HG02642 (cell line): ENCODE measurements around the gene APOB.

Experiments used
- ATAC-seq: cut with Tn5 transposase; IDR thresholded peaks from one replicate; pipeline ENCODE4 v1.9.1; 2021; ENCODE audit warnings: mild to moderate bottlenecking; ENCODE audit not compliant: unreplicated experiment, poor library complexity

APOB gene

GRCh38 chr2:21047141-21048009 lies 3.5 kb upstream of the APOB start:
- ATAC-seq = no peak

- ATAC-seq = no peak
Observed at GRCh38 chr2:21046506-21046905, 2.6 kb upstream of the APOB start.

- ATAC-seq = no peak
Observed at GRCh38 chr2:21044694-21045371, 960 bp upstream of the APOB start.

- ATAC-seq = peak; percentile 79
Observed at GRCh38 chr2:21042958-21043743, 722 bp downstream of the APOB start.

- ATAC-seq = no peak
Observed at GRCh38 chr2:21042708-21042957, 1.2 kb downstream of the APOB start.

- no peak for ATAC-seq
Observed at GRCh38 chr2:21041943-21042707, 1.7 kb downstream of the APOB start.

- no peak for ATAC-seq
Observed at GRCh38 chr2:21041462-21041861, 2.4 kb downstream of the APOB start.

- ATAC-seq = no peak
Observed at GRCh38 chr2:21040468-21041377, 3.1 kb downstream of the APOB start.

- no peak for ATAC-seq
Observed at GRCh38 chr2:21039979-21040467, 3.9 kb downstream of the APOB start.

GRCh38 chr2:21039080-21039556 lies 4.8 kb downstream of the APOB start:
- ATAC-seq = no peak

- no peak for ATAC-seq
Observed at GRCh38 chr2:21038403-21039073, 5.3 kb downstream of the APOB start.

GRCh38 chr2:21037671-21038108 lies 6.2 kb downstream of the APOB start:
- no peak for ATAC-seq

GRCh38 chr2:21036708-21037670 lies 6.9 kb downstream of the APOB start:
- no peak for ATAC-seq

GRCh38 chr2:21035974-21036707 lies 7.7 kb downstream of the APOB start:
- no peak for ATAC-seq

- ATAC-seq = no peak
Observed at GRCh38 chr2:21035282-21035973, 8.4 kb downstream of the APOB start.

GRCh38 chr2:21034972-21035279 lies 8.9 kb downstream of the APOB start:
- ATAC-seq = no peak
